ENCODE results near the gene TPI1. TPM values are rescaled to one million over a fixed set of nuclear protein-coding genes. Genes with fewer than 3 reads are reported as not detected.

Gene TPI1
- total RNA-seq, 4 donors from 2014 or later = 360 to 671 (median 400) TPM

DNA sequence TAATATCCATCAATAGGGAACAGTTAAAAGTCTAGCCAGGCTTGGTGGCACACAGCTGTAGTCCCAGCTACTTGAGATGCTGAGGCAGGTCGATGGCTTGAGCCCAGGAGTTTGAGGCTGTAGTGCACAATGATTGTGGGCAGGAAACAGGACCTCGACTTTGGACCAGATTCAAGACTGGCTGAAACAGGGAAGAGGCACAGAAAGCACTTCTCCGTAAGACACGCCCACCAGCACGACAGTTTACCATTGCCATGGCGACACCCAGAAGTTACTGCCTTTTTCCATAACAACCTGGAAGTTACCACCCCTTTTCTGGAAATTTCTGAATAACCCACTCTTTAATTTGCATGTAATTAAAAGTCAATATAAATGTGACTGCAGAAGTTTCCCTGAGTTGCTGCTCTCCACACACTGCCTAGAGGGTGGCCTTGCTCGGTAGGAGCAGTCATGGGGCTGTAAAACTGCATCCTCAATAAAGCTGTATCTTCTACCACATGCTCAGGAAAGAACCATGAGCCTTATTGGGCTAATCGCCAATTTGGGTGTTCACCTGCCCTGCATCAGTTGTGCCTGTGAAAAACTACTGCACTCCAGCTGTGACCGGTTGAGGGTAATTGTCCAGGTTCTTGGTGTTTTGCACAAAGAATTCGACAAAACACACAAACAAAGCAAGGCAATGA is 32.6 kb downstream of the TPI1 start:
- intact Hi-C loops (cut with DNase I; ENCODE audit: low total_unique reads) = loop anchor here (2.0 kb wide), 1 partner anchor 149 kb away; no protein-coding TSS in a partner anchor
- H3K9me3 ChIP-seq = no peaks in the 10 kb centered on the region
- no peaks in the 10 kb centered on the region for H3K27me3 ChIP-seq
- H3K27ac ChIP-seq = peak overlapping the region; percentile 30 to 70 (median 63)
- H3K4me1 ChIP-seq = peaks cover under 1 to 21% (median 18%) of the 10 kb centered on the region in 4 donors
- DNase-seq = peak; percentile 85
- no peaks in the 10 kb centered on the region for H3K36me3 ChIP-seq
- TF ChIP-seq CTCF (IDR thresholded peaks at IDR 0.05) = no peak
- peak; percentile 43 for TF ChIP-seq POLR2A (IDR thresholded peaks at IDR 0.05)
- TF ChIP-seq POLR2AphosphoS5 (IDR thresholded peaks at IDR 0.05) = peak in 2 of 3 donors; percentile 29 to 76
- TF ChIP-seq EP300 (IDR thresholded peaks at IDR 0.05; ENCODE audit: low read depth) = no peak
- no peak overlapping the region for H3K4me3 ChIP-seq
- 25 to 35% methylated on average over 2 to 10 of the region's 10 CpGs for WGBS, 2 donors (ENCODE audit: low coverage in 1 of 2)
- in situ Hi-C loops (cut with MboI; ENCODE audit: low pct_ligation_motif_present in 1 of 4, low pct_unique_long_range_greater_than_20kb in 1 of 4, low sequenced_read_pairs in 3 of 4) = loop anchor here in 1 of 4 donors (25.0 kb wide), 1 partner anchor 212 kb away; the partner anchor contains the start of gene C1RL

- H3K27me3 ChIP-seq = no peaks in the 10 kb centered on the region
- no peak overlapping the region for H3K27ac ChIP-seq
- peaks cover 4 to 27% (median 23%) of the 10 kb centered on the region in 4 donors for H3K4me1 ChIP-seq
- H3K4me3 ChIP-seq = no peak overlapping the region
- H3K36me3 ChIP-seq = no peaks in the 10 kb centered on the region
- in situ Hi-C loops (cut with MboI; ENCODE audit: low pct_ligation_motif_present in 1 of 4, low pct_unique_long_range_greater_than_20kb in 1 of 4, low sequenced_read_pairs in 3 of 4) (loop anchor here in 1 of 4 donors (25.0 kb wide), 1 partner anchor 210 kb away; the partner anchor contains the start of gene C1RL), intact Hi-C loops (cut with DNase I; ENCODE audit: low total_unique reads) (no loop called here)
- WGBS, 2 donors (ENCODE audit: low coverage in 1 of 2) = 55 to 56% methylated on average over 3 to 4 of the region's 4 CpGs
- H3K9me3 ChIP-seq = no peaks in the 10 kb centered on the region
- DNase-seq = no peak
- TF ChIP-seq EP300 (IDR thresholded peaks at IDR 0.05; ENCODE audit: low read depth) (no peak), POLR2AphosphoS5 (IDR thresholded peaks at IDR 0.05) (no peak), CTCF (IDR thresholded peaks at IDR 0.05) (no peak), POLR2A (IDR thresholded peaks at IDR 0.05) (no peak)
Observed at GRCh38 chr12:6902448-6902847, 35.1 kb downstream of the TPI1 start.

DNA sequence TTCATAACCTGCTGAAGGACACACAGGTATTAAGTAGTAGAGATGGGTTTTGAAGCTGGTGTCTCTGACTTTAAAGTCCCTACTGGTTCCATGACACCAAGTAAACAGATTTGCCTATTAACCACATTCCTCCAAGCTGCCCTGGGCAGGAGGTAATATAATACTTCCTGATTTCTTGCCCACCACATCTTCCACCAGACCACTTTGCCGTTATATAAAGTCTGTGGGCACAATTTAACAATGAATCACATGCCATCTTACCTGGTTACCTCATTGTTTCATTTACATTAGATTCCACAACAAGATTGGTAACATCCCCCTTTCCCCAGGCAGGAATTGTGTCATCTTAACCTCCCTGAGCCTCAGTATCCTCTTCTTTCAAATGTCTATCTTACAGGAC is 36.4 kb downstream of the TPI1 start:
- intact Hi-C loops (cut with DNase I; ENCODE audit: low total_unique reads) (no loop called here), in situ Hi-C loops (cut with MboI; ENCODE audit: low pct_ligation_motif_present in 1 of 4, low pct_unique_long_range_greater_than_20kb in 1 of 4, low sequenced_read_pairs in 3 of 4) (loop anchor here in 1 of 4 donors (25.0 kb wide), 1 partner anchor 209 kb away; the partner anchor contains the start of gene C1RL)
- TF ChIP-seq EP300 (IDR thresholded peaks at IDR 0.05; ENCODE audit: low read depth) (no peak), CTCF (IDR thresholded peaks at IDR 0.05) (no peak), POLR2A (IDR thresholded peaks at IDR 0.05) (no peak), POLR2AphosphoS5 (IDR thresholded peaks at IDR 0.05) (no peak)
- Histone ChIP-seq H3K36me3 (no peaks in the 10 kb centered on the region), H3K27me3 (no peaks in the 10 kb centered on the region), H3K4me3 (no peak overlapping the region), H3K9me3 (no peaks in the 10 kb centered on the region), H3K27ac (no peak overlapping the region), H3K4me1 (peaks cover 4 to 27% (median 23%) of the 10 kb centered on the region in 4 donors)
- no peak for DNase-seq
- WGBS, 2 donors (ENCODE audit: low coverage in 1 of 2) = 50 to 73% methylated on average over 1 of the region's 1 CpG
